RWPE2 (cell line): ENCODE results near the gene KRTAP10-4.
A peak's percentile ranks its signal among the peaks of the same experiment; 100 is the strongest.

ENCODE experiments used
- ATAC-seq: fragments of 200-7000 bp; cut with Tn5 transposase; 3 replicates; pipeline ENCODE4 v1.9.1; 2021; ENCODE audit warnings: low read depth
- DNase-seq: peaks from one replicate; pipeline ENCODE4 v3.0.0-alpha.2; 2020; ENCODE audit warnings: low spot score
- H3K27ac ChIP-seq: fragments of 450-650 bp; 2 replicates; pipeline ENCODE4 v1.5.1; 2017; ENCODE audit warnings: mild to moderate bottlenecking; ENCODE audit not compliant: poor library complexity, severe bottlenecking
- H3K27me3 ChIP-seq: fragments of 250-450 bp; sonication (Bioruptor Pico); 2 replicates; pipeline ENCODE4 v1.5.1; 2021; ENCODE audit warnings: mild to moderate bottlenecking, moderate library complexity; ENCODE audit not compliant: insufficient read depth, poor library complexity, severe bottlenecking
- H3K36me3 ChIP-seq: fragments of 250-450 bp; sonication (Bioruptor Pico); 2 replicates; pipeline ENCODE4 v1.5.1; 2020; ENCODE audit warnings: low read depth, mild to moderate bottlenecking, moderate library complexity
- H3K4me1 ChIP-seq: fragments of 250-450 bp; sonication (Bioruptor Pico); 2 replicates; pipeline ENCODE4 v1.5.1; 2021; ENCODE audit warnings: mild to moderate bottlenecking, moderate library complexity; ENCODE audit not compliant: insufficient read depth, poor library complexity, severe bottlenecking
- H3K4me3 ChIP-seq: fragments of 250-450 bp; sonication (Bioruptor Pico); 2 replicates; pipeline ENCODE4 v1.5.1; 2021; ENCODE audit warnings: mild to moderate bottlenecking, moderate library complexity; ENCODE audit not compliant: severe bottlenecking
- H3K9me3 ChIP-seq: fragments of 250-450 bp; sonication (Bioruptor Pico); 2 replicates; pipeline ENCODE4 v1.5.1; 2021; ENCODE audit warnings: mild to moderate bottlenecking, moderate library complexity; ENCODE audit not compliant: severe bottlenecking
- TF ChIP-seq, protein P1 (sequence below): fragments of 450-650 bp; IDR thresholded peaks from one replicate; pipeline ENCODE4 v1.5.1; 2017; ENCODE audit warnings: mild to moderate bottlenecking, moderate library complexity; ENCODE audit not compliant: poor library complexity, severe bottlenecking

KRTAP10-4 gene

DNA sequence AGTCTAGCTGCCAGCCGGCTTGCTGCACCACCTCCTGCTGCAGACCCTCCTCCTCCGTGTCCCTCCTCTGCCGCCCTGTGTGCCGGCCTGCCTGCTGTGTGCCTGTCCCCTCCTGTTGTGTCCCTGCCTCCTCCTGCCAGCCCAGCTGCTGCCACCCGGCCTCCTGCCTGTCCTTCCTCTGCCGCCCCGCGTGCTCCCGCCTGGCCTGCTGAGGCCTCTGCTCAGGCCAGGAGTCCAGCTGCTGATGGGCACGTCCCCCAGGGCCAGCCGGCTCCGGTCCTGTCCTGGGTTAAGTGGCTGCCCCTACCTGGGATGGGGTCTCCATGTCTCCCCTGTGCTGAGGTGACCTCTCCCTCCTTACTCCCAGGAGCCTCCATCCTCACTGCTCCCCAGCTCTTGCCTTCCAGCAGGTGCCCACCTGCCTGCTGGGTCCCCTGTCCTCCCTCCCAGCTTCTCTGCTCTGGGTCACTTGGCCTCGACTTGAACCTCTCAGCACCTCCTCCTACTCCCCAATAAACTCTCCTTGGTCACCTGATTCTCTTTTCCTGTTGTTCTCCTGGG lies 39.2 kb downstream of the KRTAP10-4 start:
- TF ChIP-seq, protein P1, sequence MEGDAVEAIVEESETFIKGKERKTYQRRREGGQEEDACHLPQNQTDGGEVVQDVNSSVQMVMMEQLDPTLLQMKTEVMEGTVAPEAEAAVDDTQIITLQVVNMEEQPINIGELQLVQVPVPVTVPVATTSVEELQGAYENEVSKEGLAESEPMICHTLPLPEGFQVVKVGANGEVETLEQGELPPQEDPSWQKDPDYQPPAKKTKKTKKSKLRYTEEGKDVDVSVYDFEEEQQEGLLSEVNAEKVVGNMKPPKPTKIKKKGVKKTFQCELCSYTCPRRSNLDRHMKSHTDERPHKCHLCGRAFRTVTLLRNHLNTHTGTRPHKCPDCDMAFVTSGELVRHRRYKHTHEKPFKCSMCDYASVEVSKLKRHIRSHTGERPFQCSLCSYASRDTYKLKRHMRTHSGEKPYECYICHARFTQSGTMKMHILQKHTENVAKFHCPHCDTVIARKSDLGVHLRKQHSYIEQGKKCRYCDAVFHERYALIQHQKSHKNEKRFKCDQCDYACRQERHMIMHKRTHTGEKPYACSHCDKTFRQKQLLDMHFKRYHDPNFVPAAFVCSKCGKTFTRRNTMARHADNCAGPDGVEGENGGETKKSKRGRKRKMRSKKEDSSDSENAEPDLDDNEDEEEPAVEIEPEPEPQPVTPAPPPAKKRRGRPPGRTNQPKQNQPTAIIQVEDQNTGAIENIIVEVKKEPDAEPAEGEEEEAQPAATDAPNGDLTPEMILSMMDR = no peak
- H3K9me3 ChIP-seq = no peaks in the 10 kb centered on the region
- H3K4me1 ChIP-seq = no peaks in the 10 kb centered on the region
- H3K4me3 ChIP-seq = no peak overlapping the region
- DNase-seq (peak; percentile 50), ATAC-seq (no peak)
- no peaks in the 10 kb centered on the region for H3K36me3 ChIP-seq
- H3K27me3 ChIP-seq = peaks cover 21% of the 10 kb centered on the region
- H3K27ac ChIP-seq = no peak overlapping the region

DNA sequence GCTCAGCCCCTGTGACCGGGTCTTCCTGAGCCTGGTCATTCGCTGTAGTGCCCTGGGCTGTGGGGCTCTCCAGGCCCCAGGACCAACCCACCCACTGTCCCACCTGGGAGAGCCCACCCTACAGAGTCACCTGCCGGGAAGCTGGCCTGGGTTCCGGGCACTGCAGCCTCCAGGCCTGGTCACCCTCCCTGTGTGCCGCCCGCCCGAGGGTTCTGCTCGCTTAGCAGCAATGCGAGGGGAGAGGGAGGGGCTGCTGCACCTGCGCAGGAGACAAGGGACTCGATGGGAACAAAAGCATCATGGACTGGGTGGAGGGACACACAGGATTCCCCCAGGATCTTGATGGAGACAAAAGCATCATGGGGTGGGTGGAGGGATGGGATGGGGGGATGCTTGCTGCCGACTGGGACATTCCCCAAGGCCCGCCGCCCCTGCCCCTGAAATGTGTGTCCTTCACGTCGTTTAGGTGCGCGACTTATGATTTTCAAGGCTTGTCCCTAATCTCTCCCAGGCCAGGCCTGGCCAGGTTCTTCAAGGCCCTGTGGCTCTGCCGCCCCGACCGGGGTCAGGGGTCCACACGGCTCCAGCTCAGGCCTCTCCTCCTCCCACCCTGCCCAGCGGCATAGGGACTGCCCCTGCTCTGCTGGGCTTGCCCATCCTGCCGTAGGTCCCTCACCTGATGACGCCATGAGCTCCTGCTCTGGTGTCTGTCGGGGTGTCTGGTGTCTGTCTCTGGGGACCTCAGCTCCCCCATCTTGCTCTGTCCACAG lies 40.0 kb downstream of the KRTAP10-4 start:
- TF ChIP-seq, protein P1 = no peak
- ATAC-seq (no peak), DNase-seq (peak; percentile 27)
- Histone ChIP-seq H3K27ac (no peak overlapping the region), H3K27me3 (peaks cover 21% of the 10 kb centered on the region), H3K4me1 (no peaks in the 10 kb centered on the region), H3K4me3 (no peak overlapping the region), H3K9me3 (no peaks in the 10 kb centered on the region), H3K36me3 (no peaks in the 10 kb centered on the region)

DNA sequence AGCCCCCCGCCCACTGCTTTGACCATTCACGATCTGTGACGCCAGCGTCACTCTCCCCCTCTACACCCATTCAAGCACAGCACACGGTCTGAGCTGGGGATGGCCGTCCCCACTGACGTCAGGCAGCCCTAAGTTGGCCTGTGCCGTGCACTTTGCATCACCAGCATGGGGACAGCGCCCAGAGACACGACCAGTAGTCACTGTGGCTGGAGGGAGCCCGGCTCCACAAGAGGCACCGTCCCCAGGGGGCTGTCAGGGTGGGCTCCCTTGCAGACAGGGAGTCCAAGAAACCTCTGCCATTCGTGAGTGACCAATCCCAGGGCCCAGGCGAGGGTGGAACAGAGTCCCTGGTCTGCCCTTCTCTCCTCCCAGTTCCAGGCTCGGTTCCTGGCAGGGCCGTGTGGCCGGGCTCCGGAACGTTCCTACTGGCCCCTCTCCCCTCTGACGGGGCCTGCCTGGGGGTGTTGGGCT lies 40.7 kb downstream of the KRTAP10-4 start:
- ATAC-seq = no peak
- no peak overlapping the region for H3K27ac ChIP-seq
- H3K36me3 ChIP-seq = no peaks in the 10 kb centered on the region
- H3K4me1 ChIP-seq = no peaks in the 10 kb centered on the region
- H3K9me3 ChIP-seq = no peaks in the 10 kb centered on the region
- H3K4me3 ChIP-seq = no peak overlapping the region
- peaks cover 21% of the 10 kb centered on the region for H3K27me3 ChIP-seq
- TF ChIP-seq, protein P1 = no peak
- DNase-seq = peak; percentile 23

DNA sequence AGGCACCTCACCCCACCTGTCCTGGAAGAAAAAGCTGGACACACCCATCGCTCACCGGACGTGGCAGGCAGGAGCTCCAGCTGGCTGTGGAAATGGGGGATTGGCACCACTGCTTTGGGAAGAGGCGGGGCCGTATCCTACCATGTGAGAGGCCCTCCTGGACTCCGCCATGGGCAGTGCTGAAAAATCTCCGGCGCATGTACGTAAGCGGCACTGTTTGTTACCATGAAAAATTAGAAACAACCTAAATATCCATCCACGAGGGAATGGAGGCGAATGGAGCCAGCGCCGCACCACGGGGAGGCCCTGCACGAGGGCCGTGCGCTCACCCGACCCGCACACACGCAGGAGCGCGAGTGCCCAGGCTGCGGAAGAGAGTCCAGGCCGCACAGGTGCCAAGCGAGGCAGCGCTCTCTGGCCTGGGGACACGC lies 41.4 kb downstream of the KRTAP10-4 start:
- TF ChIP-seq, protein P1 = no peak
- Histone ChIP-seq H3K9me3 (no peaks in the 10 kb centered on the region), H3K4me1 (no peaks in the 10 kb centered on the region), H3K36me3 (no peaks in the 10 kb centered on the region), H3K27ac (no peak overlapping the region), H3K4me3 (no peak overlapping the region), H3K27me3 (peaks cover 21% of the 10 kb centered on the region)
- no peak for DNase-seq
- ATAC-seq = no peak

DNA sequence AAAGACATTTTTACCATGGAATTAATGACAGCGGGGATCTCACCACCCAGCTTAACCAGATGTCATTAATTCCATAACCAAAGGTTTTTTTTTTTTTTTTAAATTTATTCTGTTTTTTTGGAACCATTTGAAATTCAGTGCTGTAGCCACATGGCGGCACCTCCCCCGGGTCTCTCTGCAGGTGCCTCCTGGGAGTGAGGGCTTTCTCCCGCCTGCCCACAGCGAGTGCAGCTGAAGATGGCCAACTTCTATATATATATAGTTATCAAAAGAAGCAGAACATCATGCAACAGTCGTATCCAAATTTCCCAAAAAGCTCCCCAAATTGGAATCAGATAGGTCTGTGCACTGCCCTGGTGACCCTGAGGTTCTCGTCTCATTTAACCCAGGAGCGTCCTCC lies 41.9 kb downstream of the KRTAP10-4 start:
- ATAC-seq = no peak
- TF ChIP-seq, protein P1 = no peak

More for the DNA sequence above, 41.9 kb downstream of the KRTAP10-4 start:
- H3K27me3 ChIP-seq = peaks cover 21% of the 10 kb centered on the region
- H3K4me3 ChIP-seq = no peak overlapping the region
- H3K9me3 ChIP-seq = no peaks in the 10 kb centered on the region
- no peaks in the 10 kb centered on the region for H3K4me1 ChIP-seq
- DNase-seq = no peak
- H3K27ac ChIP-seq = no peak overlapping the region
- no peaks in the 10 kb centered on the region for H3K36me3 ChIP-seq
